Activated CD8-positive, alpha-beta memory T cell treated with anti-CD3 and anti-CD28 coated beads, Interleukin-2, amount 50 U/mL, for 4 hours (primary cell): ENCODE results near the gene RCAN1.
"Not testable (repeated sequence)": the region's sequence is repeated elsewhere in the genome, so short reads cannot be mapped to it uniquely, and the experiment has no call there.

Experiments
- DNase-seq: peaks from one replicate; pipeline ENCODE4 v3.0.0-alpha.2; 2020

Gene RCAN1

GRCh38 chr21:34567604-34568155 lies 47.2 kb downstream of the RCAN1 start:
- no peak for DNase-seq

- no peak for DNase-seq
Measured at GRCh38 chr21:34565238-34565637, 49.7 kb downstream of the RCAN1 start.

- not testable (repeated sequence) for DNase-seq
Measured at GRCh38 chr21:34563370-34563769, 51.5 kb downstream of the RCAN1 start.

GRCh38 chr21:34561806-34562205 lies 53.1 kb downstream of the RCAN1 start:
- DNase-seq: no peak

GRCh38 chr21:34560609-34561008 lies 54.3 kb downstream of the RCAN1 start:
- DNase-seq: no peak

- DNase-seq: no peak
Measured at GRCh38 chr21:34560021-34560420, 54.9 kb downstream of the RCAN1 start.

GRCh38 chr21:34559089-34559631 lies 55.8 kb downstream of the RCAN1 start:
- DNase-seq: no peak

GRCh38 chr21:34558166-34558565 lies 56.7 kb downstream of the RCAN1 start:
- DNase-seq: no peak

GRCh38 chr21:34557261-34557660 lies 57.7 kb downstream of the RCAN1 start:
- no peak for DNase-seq

- DNase-seq: not testable (repeated sequence)
Measured at GRCh38 chr21:34554670-34555069, 60.2 kb downstream of the RCAN1 start.

GRCh38 chr21:34554227-34554626 lies 60.7 kb downstream of the RCAN1 start:
- no peak for DNase-seq

- DNase-seq: no peak
Measured at GRCh38 chr21:34553151-34553952, 61.6 kb downstream of the RCAN1 start.

- DNase-seq: no peak
Measured at GRCh38 chr21:34552360-34553098, 62.4 kb downstream of the RCAN1 start.

GRCh38 chr21:34550182-34550799 lies 64.6 kb downstream of the RCAN1 start:
- DNase-seq: no peak

GRCh38 chr21:34548781-34549376 lies 66.0 kb downstream of the RCAN1 start:
- DNase-seq: no peak

GRCh38 chr21:34546542-34546941 lies 68.4 kb downstream of the RCAN1 start:
- no peak for DNase-seq

GRCh38 chr21:34545079-34545884 lies 69.6 kb downstream of the RCAN1 start:
- no peak for DNase-seq

GRCh38 chr21:34544032-34544496 lies 70.8 kb downstream of the RCAN1 start:
- DNase-seq: peak; percentile 23

- DNase-seq: no peak
Measured at GRCh38 chr21:34543017-34543416, 71.9 kb downstream of the RCAN1 start.

GRCh38 chr21:34540206-34540605 lies 74.7 kb downstream of the RCAN1 start:
- no peak for DNase-seq

GRCh38 chr21:34537838-34538237 lies 77.1 kb downstream of the RCAN1 start:
- no peak for DNase-seq

- no peak for DNase-seq
Measured at GRCh38 chr21:34536820-34537219, 78.1 kb downstream of the RCAN1 start.
